M059J (cell line): Measurements from ENCODE around the gene ASIC2. TPM values are rescaled to one million over a fixed set of nuclear protein-coding genes. Genes with fewer than 3 reads are reported as not detected.

Experiments
- DNase-seq: peaks from one replicate; pipeline ENCODE4 v3.0.0-alpha.2; 2012; ENCODE audit warnings: low read depth
- total RNA-seq: library from RNA; depleted of rRNA; stranded (reverse); fragments of >200 nt; shearing (Covaris generic); gene quantifications from 2 replicates; pipeline ENCODE4 v1.2.3, GENCODE V29; 2014

ASIC2 gene
- total RNA-seq, 1 experiment from 2014 or later = not detected

DNA sequence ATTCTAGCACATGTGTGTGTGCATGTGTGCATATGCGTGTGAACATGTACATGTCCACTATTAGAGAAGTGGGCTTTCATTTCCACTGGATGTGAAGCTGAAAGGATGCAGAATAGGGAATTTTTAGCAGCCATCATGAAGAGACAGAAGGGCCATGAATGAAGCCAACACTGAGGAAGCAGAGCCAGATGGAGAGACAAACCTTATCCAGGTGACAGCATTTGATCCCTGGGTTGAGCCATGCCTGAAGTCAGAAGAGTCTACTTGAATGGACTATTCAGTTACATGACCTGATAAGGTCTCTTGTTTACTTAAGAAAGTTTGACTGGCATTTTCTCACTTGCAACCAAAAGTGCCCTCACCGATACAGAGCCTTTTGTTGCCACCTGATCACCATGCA lies 88.4 kb downstream of the ASIC2 start:
- no peak for DNase-seq

DNA sequence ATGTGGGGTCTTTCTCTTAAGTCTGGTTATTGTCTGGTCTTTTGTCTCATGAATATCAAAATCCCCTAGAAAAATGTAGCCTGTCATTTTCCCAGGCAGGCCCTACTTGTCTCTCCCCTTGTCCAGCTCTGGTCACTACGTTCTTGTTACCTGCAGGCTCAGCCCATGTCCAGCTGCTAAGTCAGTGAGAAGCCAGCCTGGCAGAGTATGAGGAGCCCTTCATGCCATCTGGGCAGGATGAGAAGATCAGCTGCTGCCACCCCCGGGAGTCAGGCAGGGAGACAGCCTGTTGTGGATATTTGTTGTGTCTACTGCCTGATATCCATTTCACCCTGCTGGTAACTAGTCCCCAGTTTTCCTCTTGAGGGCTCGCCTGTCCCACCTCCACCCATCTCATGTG lies 88.9 kb downstream of the ASIC2 start:
- DNase-seq = no peak

DNA sequence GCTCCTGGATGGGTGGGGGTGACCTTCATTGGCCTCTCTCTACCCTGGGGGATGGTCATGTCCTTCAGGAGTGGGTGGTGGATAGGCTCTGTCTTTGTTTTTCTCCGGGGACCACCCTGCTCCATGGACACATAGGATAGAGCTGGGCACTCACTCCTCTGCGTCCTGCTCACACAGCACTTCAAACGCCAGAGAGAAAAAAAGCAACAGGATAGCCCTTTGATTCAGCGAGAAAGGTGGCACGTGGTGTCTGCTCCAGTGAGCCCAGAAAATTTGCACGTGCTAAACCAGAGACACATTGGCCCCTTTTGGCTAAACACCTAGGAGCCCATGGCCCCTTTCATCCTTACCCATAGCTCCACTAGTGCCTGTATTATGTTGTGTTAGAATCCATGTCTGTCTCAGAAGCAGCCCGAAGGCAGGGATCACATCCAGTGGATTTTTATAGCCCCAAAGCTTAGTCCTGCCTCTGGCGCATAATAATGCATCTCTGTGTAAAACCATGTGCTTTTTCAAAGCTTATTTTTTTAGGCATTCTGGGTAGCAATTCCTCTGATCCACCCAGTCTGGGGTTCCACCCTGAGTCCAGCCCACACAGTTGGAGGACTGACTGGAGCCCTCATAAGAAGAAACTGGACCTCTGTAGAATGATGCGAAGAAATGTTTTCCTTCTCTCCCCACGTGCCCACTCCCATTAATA lies 90.1 kb downstream of the ASIC2 start:
- DNase-seq = no peak

DNA sequence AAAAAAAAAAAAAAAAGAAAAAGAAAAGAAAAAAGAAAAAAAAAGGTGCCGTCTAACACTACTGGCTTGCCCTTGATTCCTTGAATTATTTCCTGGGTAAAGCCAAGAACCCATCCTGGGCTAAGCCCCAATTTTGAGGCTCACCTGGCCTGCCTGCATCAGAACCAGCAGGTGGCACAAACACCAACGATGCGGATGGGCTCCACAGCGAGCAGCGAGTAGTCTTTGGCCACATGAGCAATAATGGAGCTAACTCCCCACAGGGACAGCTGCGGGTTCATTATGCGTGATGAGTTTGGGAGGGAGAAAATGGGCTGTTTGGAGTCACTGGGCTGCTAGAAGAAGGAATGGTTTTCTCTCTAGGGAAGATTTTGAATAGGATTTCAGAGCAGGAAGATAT lies 91.1 kb downstream of the ASIC2 start:
- DNase-seq = no peak

DNA sequence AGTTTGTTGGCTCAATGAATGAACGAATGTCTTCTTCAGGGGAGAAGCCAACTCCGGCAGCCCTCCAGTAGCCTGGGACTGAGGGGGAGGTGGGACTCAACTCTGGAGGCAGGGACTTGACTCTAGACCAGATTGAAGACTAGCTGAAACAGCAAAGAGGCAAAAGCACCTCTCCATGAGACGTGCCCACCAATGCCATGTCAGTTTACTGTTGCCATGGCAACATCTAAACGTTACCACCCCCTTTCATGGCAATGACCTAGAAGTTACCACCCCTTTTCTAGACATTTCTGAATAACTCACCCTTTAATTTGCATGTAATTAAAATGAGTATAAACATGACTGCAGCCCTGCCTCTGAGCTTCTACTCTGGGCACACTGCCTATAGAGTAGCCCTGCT lies 91.8 kb downstream of the ASIC2 start:
- no peak for DNase-seq

DNA sequence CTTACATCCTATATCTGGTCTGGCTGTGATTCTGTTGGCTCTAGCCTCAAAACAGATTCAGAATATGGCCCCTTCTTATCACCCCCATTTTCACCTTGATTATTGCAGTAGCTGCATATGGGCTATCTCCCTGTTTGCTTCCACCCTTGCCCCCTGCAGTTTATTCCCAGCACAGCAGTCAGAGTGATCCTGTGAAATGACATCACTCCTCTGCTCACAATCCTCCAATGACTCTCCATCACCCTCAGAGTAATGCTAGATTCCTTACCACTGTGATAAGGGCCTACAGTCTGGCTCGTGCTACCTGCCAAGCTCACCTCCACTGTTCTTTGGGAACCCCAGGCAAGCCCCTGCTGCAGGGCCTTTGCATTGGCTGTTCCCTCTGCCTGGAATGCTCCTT lies 92.5 kb downstream of the ASIC2 start:
- peak; percentile 8 for DNase-seq

DNA sequence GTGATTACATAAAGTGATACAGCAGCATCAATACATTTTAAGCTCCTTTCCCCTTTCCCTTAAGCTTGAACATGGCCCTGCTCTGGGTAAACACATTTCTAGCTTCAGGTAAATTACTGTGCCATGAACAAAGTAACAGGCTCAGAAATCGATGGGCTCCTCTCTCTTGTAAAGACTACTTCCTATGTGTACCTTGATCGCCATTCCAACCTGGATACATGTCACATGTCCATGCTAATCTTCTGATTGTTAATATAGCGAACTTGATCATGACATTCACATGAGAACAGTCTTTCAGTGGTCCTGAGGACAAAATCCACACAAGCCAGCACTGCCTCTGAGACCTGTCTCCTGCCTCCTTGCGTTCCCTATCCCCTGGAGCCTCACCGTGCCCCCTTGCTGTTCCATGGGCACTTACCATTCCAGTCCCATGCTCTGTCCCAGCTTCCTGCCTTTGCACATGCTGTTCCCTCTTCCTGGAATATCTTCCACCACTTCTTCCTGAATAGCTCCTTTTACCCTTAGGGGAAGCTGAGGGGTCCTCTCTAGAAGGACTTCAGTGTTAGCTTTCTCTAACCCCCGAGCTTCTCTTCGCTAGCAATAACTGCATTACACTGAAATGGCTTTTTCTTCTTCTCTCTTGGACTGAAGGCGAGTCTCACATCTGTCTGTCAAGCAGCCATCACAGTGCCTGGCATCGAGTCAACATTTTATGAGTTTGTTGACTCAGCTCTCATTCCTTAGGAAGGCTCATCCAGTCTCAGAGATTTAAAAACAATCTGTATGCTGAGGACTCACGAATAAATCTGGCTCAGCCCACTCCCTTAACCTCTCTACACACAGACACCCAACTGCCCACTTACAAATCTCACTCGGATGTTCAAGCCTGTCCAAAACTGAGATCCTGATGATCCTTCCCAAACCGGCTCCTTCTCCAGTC lies 93.3 kb downstream of the ASIC2 start:
- peak; percentile 22 for DNase-seq

DNA sequence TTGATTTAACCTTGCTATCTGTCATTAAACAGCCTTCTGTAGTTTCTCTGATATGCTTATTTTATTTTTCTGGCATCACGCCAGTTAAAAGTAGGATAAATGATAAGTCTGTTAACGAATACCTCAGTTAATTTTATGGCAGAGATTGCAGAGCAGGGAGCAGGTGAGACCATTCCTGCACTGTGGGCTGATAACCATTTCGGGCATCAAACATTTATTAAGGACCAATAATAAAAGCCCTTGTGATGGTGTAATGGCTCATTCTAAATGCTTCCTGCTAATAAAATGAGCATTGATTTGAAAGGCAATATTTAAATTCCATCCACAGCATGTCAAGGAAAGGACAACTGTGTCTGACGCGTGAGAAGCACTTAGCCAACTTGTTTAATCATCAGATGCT lies 94.1 kb downstream of the ASIC2 start:
- no peak for DNase-seq

DNA sequence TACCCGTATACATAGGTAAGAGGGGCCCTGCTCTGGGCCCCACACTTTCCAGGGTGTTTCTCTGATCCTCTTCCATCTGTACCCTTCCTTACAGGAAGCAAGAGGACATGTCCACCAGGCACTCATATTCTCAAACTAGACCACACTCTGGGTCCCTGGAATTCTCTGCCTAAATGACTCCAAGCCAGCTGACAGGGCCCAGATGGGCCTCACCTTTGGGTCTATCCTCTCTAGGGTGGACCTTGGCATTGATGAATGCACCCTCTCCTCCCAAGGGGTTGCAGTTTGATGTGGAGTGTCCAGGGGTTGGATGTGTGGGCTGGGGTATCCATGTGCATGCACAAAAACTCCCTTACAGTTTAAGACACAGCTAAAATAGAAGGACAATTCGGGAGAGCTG lies 95.8 kb downstream of the ASIC2 start:
- DNase-seq = no peak

DNA sequence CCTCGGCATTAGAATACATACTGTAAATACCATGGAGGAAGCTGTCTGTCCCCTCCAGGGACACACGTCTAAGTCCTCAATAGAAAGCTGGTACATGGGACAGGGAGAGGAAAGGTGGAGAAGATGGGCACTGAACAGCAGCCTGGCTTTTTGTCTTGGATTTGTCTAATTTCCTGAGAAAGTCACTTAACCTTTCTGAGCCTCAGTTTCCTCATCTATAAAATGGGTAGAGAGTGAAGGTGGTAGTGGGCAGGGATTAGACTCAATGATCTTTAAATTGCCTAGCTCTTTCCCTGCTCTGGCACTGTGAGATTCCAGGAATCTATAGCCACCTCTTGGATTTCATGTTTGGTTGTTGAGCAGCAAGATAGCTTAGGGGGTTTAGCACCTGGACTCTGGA lies 96.2 kb downstream of the ASIC2 start:
- DNase-seq = no peak

DNA sequence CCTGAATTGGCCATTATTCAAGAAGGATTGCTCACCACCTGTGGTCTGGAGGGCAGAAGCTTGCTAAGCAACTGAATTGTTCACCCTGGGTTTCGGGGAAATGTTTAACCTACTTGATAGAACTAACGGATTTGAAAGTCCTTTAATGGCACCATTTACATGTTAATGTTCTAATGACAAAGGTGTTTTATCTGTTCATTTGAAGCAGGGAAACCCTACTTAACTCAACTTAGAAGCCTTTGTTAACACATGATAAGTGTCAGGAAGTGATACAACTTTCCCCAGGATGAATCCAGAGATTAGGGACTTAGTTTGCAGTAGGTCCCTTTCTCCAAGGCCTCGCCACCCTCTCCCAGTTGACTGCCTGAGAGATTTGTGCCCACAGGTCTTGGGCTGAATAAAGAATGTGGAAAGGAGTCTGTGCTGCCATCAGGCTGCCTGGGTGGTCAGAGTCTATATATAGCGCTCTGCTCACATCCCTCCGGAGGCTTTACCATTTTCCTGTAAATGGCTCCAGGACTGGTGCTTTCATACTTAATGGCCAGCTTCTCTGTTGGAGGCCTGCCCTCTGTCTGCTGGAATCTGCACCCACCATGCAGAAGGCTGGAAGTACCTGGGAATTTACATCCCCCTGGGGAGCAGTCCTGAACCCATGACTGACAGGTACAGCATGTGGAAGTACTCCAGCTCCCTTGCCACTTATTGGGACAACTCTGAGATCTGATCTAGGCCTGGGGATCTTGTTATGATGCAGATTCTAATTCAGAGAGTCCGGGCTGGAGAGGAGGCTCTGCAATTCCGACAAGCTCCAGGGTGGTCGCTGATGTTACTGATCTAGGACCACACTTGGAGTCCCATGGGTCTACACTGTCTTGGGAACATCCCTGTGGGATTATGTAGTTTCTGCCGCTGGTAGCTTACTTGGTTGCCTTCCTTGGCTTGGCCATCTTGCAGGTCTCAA lies 99.9 kb downstream of the ASIC2 start:
- DNase-seq = no peak

DNA sequence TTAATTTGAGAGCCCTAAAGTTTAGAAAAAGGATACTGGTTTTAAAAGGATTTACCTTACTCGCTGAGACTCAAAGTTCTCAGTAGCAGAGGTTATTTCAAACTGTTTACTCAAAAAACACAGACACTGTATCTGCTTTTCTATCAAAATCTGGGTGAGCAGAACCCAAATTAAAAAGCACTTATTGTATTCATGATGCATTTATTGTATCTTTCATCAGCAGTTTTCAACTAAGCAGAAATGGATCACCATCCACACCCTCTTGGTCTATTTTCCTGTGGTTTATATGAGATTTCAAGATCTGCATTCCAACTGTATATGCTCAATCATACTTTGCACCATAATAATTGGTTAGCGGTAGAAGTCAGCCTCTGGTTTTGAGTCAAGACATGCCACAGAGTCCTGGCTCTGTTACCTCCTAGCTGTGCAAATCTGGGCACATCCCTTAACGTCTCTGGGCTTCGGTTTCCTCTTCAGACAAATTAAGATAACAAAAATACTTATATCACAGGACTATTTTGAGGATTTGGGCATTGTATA lies 109.5 kb downstream of the ASIC2 start:
- DNase-seq = no peak

DNA sequence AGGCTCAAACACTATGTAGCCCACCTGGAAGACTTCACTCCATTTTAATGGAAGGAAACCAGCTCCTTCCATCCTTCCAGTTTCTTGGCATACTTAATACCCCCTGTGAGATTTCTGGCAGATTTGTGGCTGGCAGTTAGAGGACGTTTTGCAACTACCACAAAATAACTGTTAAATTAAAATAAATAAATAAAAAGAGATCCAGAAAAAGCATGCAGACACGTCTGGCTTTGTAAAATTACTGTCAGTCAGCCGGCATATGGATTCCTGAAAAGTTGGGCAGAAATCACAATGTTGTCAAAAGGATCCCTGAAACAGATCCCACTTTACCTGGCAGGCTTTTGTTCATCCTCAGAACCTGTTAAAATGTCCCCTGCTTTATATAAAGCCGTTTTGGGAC lies 113.9 kb downstream of the ASIC2 start:
- no peak for DNase-seq

DNA sequence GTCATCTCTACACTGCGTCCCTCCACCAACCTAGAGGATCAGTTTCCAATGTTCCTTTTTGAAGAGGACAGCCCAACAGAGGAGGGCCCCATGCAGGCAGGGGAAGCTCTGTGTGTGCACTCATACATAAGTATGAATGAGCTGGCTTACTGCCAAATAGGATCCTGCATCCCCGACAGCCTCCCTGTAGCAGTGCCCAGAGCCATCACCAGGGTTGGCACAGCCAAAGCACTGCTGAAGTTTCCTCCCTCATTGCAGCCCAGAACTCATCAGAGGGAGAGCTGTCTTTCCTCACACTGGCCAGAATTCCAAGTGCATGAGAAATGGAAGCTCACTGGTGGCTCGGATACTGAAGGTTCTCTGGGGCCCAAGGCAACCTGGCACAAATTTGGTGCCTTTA lies 114.4 kb downstream of the ASIC2 start:
- no peak for DNase-seq

DNA sequence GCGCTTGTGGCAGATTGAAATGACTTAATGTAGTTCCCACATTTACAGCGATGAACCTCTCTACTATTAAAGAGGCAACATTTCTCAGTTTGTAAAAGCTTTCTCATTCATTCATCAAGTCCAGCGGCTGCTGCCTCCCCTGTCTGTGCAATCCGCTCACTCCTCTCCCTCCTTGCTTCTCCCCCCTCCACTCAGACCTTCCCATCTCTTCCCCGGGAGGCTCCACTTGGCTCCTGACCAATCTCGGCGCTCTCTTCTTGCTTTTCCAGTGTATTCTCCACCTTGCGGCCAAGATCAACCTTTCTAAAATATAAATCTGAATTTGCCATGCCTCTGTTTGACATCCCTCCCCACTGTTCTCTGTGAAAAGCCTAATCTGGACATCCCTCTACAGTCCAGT lies 117.5 kb downstream of the ASIC2 start:
- no peak for DNase-seq

DNA sequence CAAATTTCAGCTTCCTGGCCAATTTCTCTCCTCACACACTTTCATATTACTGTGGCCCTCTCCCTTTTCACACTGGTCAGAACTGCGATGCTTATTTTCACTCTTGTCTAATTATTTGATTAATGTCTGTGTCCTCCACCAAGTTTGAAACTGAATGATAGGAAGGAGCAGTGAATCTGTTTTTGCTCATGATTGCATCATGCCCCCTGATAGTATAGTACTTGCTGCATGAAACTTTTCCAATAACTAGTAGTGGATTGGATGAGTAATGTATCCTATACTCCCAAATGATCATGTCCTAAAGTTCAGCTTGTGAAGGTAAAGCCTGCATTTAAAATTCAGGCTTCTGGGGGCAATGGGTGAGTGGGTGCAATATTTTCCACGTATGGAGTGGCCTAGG lies 121.2 kb downstream of the ASIC2 start:
- DNase-seq = no peak

DNA sequence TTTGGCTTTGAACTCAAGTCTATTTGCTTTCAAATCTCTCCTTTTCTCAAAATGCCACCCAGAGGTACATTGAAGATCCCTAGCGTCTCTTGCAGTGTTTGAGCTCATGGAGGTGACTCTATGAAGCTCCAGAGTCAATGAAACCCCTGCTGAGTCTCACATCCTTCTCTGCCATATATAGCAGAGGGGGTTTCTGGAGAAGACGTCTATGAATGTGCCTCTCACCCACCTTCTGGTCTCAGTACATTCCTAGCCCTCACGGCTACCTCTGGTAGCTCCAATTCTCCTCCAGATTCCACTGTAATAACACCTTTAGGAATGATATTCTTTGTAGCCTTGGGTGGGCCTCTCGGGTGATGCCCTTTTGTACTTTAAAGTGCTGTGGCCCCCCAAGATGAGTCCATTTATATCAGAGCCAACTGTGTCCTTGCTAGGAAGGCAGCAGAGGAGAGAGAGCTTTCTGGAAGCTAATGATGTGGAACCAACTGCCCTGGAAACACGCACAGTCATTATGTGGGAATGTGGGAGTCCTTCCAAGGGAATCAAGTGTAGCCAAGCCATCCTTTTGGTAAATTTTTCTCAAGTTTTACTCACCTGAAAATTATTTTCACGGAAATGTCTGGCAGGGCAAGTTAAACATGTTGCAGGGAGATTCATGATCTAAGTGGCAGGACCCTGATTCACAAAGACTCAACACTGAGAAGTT lies 123.4 kb downstream of the ASIC2 start:
- DNase-seq = peak; percentile 68

DNA sequence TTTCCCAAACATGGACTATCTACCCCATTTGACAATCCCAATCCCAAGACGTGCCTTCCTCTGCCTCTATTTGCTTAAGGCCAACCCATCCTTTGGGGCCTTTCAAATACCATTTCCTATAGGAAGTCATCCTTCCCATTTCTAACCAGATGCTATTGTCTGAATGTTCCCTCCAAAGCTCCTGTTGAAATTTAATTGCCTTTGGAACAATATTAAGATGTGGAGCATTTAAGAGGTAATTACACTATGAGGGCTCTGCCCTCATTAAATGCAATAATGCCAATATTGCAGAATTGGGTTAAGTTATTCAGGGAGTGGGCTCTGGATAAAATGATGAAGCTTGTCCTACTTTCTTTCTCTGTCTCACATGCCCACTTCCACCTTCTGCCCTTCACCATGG lies 125.4 kb downstream of the ASIC2 start:
- no peak for DNase-seq

DNA sequence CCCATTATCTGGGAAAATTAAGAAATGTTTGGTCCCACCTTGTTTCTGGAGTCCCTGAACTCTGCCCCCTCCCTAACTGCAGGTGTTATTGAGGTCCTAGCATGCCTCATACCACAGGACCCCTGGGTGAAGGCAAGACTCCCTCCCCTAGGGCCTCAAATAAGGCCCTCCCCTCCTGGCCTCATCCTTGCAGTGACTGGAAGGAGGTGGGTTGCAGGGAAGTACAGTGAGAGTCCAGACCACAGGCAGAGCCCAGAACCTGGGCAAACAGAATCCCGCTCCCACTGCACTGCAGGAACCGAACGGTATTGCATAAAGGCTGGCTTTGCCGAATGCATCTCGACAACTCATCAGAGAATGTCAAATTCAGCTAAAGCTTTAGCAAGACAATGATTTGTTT lies 126.6 kb downstream of the ASIC2 start:
- DNase-seq = no peak

DNA sequence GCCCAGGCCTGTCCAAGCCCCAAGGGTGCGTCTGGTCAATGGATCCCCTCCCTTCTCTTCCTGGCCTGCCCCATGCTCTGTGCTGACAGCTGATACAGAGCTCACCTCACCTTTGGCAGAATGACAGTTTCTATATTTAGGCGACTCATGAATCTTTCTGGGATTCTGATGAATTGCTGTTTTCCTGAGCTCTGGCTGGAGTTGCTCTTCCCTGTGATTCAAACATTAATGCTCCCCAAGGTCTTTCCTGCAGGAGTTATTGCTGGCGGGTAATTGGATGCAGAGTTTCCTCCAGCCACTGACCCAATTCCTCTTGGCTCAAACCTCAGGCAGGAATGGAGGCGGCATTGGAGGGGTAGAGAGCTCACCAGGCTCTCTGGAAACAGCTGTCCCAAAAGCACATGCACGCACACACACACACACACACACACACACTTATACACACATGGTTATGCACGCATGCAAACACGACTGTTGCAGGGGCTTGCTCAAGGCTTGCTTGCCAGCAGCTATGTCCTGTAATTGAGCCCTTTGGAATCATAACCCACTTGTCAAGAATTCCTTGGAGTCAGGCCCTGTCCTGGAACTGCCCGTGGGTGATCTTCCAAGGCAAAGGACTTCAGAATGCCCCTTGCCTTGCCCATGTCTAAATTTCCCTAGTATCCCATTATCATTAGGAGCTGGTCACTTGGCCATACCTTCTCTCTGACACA lies 128.8 kb downstream of the ASIC2 start:
- peak; percentile 15 for DNase-seq
